GM12801 (cell line): ENCODE measurements around the gene GALP.
"Not testable (repeated sequence)": the region's sequence is repeated elsewhere in the genome, so short reads cannot be mapped to it uniquely, and the experiment has no call there.

Source experiments
- TF ChIP-seq, protein P1 (sequence below): IDR thresholded peaks from one replicate; pipeline ENCODE4 v1.5.1; 2011; ENCODE audit warnings: control low read depth; ENCODE audit not compliant: insufficient read length; ENCODE audit errors: extremely low read depth

Gene GALP

GRCh38 chr19:56175861-56176307 is at the start of gene GALP:
TSS of gene GALP (plus strand) at chr19:56176008. CDS start at chr19:56177109, 1,101 bp downstream.
- TF ChIP-seq, protein P1, sequence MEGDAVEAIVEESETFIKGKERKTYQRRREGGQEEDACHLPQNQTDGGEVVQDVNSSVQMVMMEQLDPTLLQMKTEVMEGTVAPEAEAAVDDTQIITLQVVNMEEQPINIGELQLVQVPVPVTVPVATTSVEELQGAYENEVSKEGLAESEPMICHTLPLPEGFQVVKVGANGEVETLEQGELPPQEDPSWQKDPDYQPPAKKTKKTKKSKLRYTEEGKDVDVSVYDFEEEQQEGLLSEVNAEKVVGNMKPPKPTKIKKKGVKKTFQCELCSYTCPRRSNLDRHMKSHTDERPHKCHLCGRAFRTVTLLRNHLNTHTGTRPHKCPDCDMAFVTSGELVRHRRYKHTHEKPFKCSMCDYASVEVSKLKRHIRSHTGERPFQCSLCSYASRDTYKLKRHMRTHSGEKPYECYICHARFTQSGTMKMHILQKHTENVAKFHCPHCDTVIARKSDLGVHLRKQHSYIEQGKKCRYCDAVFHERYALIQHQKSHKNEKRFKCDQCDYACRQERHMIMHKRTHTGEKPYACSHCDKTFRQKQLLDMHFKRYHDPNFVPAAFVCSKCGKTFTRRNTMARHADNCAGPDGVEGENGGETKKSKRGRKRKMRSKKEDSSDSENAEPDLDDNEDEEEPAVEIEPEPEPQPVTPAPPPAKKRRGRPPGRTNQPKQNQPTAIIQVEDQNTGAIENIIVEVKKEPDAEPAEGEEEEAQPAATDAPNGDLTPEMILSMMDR: not testable (repeated sequence)

DNA sequence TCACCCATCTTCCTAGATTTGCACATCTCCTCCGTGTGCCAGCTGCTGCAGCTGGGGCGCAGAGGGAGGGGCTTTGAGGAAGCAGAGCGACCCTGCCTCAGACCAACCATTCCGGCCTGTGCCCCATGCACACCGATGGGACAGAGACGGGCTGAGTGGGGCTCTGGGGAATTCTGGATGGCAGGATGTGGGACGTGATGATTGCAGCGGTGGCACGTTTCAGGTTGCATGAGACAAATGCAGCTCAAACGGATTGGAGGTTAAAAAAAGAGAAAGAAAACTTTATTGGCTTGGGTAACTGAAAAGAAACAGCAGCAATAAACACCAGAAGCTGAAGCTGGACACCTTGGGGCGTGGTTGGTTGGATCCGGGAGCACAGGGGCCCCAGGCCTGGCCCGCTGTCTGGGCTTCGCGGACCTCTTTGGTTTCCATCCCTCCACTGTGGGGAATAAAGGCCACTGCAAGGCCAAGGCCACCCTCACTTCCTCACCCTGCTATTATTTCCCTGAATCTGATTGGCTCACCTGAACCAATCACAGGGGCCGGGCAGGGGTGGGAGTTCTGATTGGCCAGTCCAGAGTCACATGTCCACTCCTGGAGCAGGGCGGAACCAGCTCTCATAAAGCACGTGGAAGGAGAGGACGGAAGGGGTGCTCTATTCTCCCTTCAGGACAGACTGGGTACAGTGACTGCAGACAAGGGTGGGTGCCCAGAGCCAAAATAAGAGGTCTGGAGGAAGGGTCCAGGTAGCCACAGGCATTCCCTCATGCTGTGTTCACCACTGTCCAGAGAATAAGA is 48.6 kb upstream of the GALP start:
- TF ChIP-seq, protein P1: no peak

- TF ChIP-seq, protein P1: no peak
Measured at GRCh38 chr19:56130006-56130405, 45.8 kb upstream of the GALP start.

GRCh38 chr19:56131651-56132050 is 44.2 kb upstream of the GALP start:
- TF ChIP-seq, protein P1: no peak

- TF ChIP-seq, protein P1: no peak
Measured at GRCh38 chr19:56132316-56132822, 43.4 kb upstream of the GALP start.

DNA sequence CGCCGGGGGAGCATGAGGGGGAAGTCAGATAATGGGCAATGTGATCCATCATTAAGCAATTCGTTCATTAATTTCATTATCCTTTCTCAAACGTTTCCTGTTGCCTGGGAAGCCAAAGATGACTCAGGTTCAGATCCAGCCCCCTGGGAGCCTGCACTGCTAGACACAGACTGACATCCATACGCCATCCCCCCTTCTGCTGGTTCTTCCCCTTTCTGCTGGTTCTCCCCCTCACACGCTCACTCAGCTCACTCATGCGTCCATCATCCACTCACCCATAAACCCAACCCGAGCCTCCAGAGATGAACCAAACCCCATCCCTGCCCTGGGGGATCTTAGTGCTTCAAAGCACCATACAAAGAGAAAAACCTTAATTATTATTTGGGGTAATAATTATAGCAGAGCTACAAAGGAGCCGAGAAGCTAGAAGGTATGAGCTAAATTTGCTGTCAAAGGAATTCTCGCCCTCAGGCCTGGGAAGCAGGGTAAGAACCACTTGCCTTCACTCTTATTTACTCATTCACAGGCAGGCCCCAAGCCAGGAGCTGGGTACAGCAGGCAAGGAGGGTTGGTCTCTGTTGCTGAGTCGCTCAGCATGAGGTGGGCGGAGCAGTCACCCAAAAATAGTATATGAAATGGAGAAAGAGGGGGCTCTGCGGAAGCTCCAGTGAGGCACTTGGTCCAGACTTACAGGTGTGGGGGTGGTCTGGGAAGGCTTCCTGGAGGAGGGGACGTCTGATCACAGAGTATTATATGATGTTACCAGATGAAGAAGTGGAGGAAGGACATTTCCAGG is 41.8 kb upstream of the GALP start:
- TF ChIP-seq, protein P1: no peak

DNA sequence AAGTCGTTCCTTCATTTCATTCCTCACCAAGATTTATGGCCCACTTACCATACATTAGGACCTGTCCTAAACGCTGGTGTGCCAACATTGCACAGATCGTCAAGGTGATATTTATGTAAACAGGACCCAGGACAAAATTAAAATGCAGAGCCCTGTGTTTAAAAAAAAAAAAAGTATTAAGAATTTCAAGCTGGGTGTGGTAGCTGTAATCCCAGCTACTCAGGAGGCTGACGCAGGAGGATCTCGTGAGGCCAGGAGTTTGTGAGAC is 41.2 kb upstream of the GALP start:
- TF ChIP-seq, protein P1: no peak
